Tibial nerve (tissue), 3 donors: Measurements from ENCODE around the gene CDC14B.
A peak's percentile ranks its signal among the peaks of the same experiment; 100 is the strongest.

Source experiments
- CTCF ChIP-seq, 5 experiments: fragments of 200-600 bp in 3 of 5; fragments of 450-650 bp in 2 of 5; sonication (generic) in 3 of 5; IDR thresholded peaks; one replicate each; pipeline ENCODE4 v1.5.1; 2016 to 2019; ENCODE audit warnings: antibody characterized with exemption in 5 of 5, mild to moderate bottlenecking in 3 of 5, moderate library complexity in 2 of 5
- POLR2A ChIP-seq, 2 donors: fragments of 450-650 bp; IDR thresholded peaks; one replicate each; pipeline ENCODE4 v1.6.1; 2017; ENCODE audit warnings: antibody characterized with exemption in 2 of 2, mild to moderate bottlenecking in 2 of 2, moderate library complexity in 2 of 2

GRCh38 chr9:96523374-96523773 is 96.3 kb downstream of the CDC14B start:
- peak in 1 of 2 donors; percentile 23 for TF ChIP-seq POLR2A (IDR thresholded peaks at IDR 0.05)
- TF ChIP-seq CTCF (IDR thresholded peaks at IDR 0.05) = no peak
